WTC11 (cell line): ENCODE results near the gene PCNX4. TPM values are rescaled to one million over a fixed set of nuclear protein-coding genes. Genes with fewer than 3 reads are reported as not detected.

Source experiments
- ATAC-seq: fragments of 200-7000 bp; cut with Tn5 transposase; 2 replicates; pipeline ENCODE4 v1.10.0; 2021; ENCODE audit warnings: mild to moderate bottlenecking, moderate library complexity
- CTCF ChIA-PET: fragments of 300-600 bp; sonication (Branson Sonifier 250); formaldehyde crosslinking; loops from one replicate; lab custom pipeline; 2021; ENCODE audit warnings: antibody characterized with exemption; lab: Charles Lee
- POLR2A ChIA-PET: fragments of 350-600 bp; sonication (Branson Sonifier 250); formaldehyde crosslinking; loops from one replicate; lab custom pipeline; 2021; ENCODE audit warnings: antibody characterized with exemption; lab: Charles Lee
- DNase-seq: peaks from one replicate; pipeline ENCODE4 v3.0.0; 2021; ENCODE audit warnings: low spot score
- H3K27ac Mint-ChIP-seq: 2 replicates; pipeline ENCODE4 v1.8.0; 2021; ENCODE audit warnings: mixed read lengths
- H3K27me3 Mint-ChIP-seq: 2 replicates; pipeline ENCODE4 v1.8.0; 2021; ENCODE audit warnings: low read depth, mild to moderate bottlenecking, moderate library complexity, mixed read lengths
- H3K36me3 Mint-ChIP-seq: 2 replicates; pipeline ENCODE4 v1.8.0; 2021; ENCODE audit warnings: mixed read lengths
- H3K4me1 Mint-ChIP-seq: 2 replicates; pipeline ENCODE4 v1.8.0; 2022; ENCODE audit warnings: mixed read lengths
- H3K4me3 Mint-ChIP-seq: 2 replicates; pipeline ENCODE4 v1.8.0; 2021; ENCODE audit warnings: mild to moderate bottlenecking, moderate library complexity, mixed read lengths
- H3K9me3 Mint-ChIP-seq: 2 replicates; pipeline ENCODE4 v1.8.0; 2021; ENCODE audit warnings: mixed read lengths
- ATF1 ChIP-seq: sonication (generic); formaldehyde crosslinking; IDR thresholded peaks from 2 replicates; pipeline ENCODE4 v1.8.1; 2023; ENCODE audit warnings: mild to moderate bottlenecking, moderate library complexity, missing genetic modification reagents
- ELF4 ChIP-seq: sonication (generic); formaldehyde crosslinking; IDR thresholded peaks from 2 replicates; pipeline ENCODE4 v1.8.1; 2022; ENCODE audit warnings: low read depth, mild to moderate bottlenecking, moderate library complexity, missing genetic modification reagents
- EMX1 ChIP-seq: fragments of 250-450 bp; sonication (Bioruptor Pico); IDR thresholded peaks from 2 replicates; pipeline ENCODE4 v1.8.0; 2021; ENCODE audit warnings: mild to moderate bottlenecking
- GABPB1 ChIP-seq: sonication (generic); formaldehyde crosslinking; IDR thresholded peaks from 2 replicates; pipeline ENCODE4 v1.8.1; 2023; ENCODE audit warnings: mild to moderate bottlenecking, missing genetic modification reagents
- GTF2I ChIP-seq: fragments of 250-450 bp; sonication (Bioruptor Pico); conservative IDR thresholded peaks from 2 replicates; pipeline ENCODE4 v1.4.0; 2021; ENCODE audit warnings: mild to moderate bottlenecking
- NR1H2 ChIP-seq: sonication (generic); formaldehyde crosslinking; IDR thresholded peaks from 2 replicates; pipeline ENCODE4 v1.9.0; 2021; ENCODE audit warnings: mild to moderate bottlenecking, moderate library complexity, missing genetic modification reagents
- RELA ChIP-seq: sonication (generic); formaldehyde crosslinking; IDR thresholded peaks from 2 replicates; pipeline ENCODE4 v1.8.1; 2022; ENCODE audit warnings: missing genetic modification reagents, mild to moderate bottlenecking, borderline replicate concordance
- RORB ChIP-seq: fragments of 250-450 bp; sonication (Bioruptor Pico); IDR thresholded peaks from 2 replicates; pipeline ENCODE4 v1.9.0; 2021; ENCODE audit warnings: mild to moderate bottlenecking
- TCF7 ChIP-seq: sonication (generic); formaldehyde crosslinking; IDR thresholded peaks from 2 replicates; pipeline ENCODE4 v1.8.0; 2022; ENCODE audit warnings: mild to moderate bottlenecking, low read depth, missing genetic modification reagents, moderate library complexity
- TEAD1 ChIP-seq: sonication (generic); formaldehyde crosslinking; IDR thresholded peaks from 2 replicates; pipeline ENCODE4 v1.8.0; 2022; ENCODE audit warnings: mild to moderate bottlenecking, missing genetic modification reagents
- ZNF263 ChIP-seq: sonication (generic); formaldehyde crosslinking; IDR thresholded peaks from 2 replicates; pipeline ENCODE4 v1.8.1; 2022; ENCODE audit warnings: low read depth, mild to moderate bottlenecking, moderate library complexity, missing genetic modification reagents
- ZNF416 ChIP-seq: fragments of 250-450 bp; sonication (Bioruptor Pico); IDR thresholded peaks from 2 replicates; pipeline ENCODE4 v1.9.0; 2021; ENCODE audit warnings: mild to moderate bottlenecking, inconsistent platforms
- total RNA-seq: library from RNA; stranded (reverse); gene quantifications from 3 replicates; pipeline ENCODE4 v1.2.3, GENCODE V29; 2021
- TF ChIP-seq, protein P1 (sequence below): fragments of 200-600 bp; IDR thresholded peaks from 2 replicates; pipeline ENCODE4 v1.8.0; 2022; ENCODE audit warnings: antibody characterized with exemption
- TF ChIP-seq, protein P2 (sequence below): sonication (generic); formaldehyde crosslinking; IDR thresholded peaks from 2 replicates; pipeline ENCODE4 v1.8.0; 2022; ENCODE audit warnings: mild to moderate bottlenecking, missing genetic modification reagents
- TF ChIP-seq, protein P3 (sequence below): fragments of 250-450 bp; sonication (Bioruptor Pico); IDR thresholded peaks from 2 replicates; pipeline ENCODE4 v1.8.0; 2021; ENCODE audit warnings: mild to moderate bottlenecking
- TF ChIP-seq, protein P4 (sequence below): fragments of 250-450 bp; sonication (Bioruptor Pico); IDR thresholded peaks from 2 replicates; pipeline ENCODE4 v1.9.0; 2021; ENCODE audit warnings: moderate library complexity, mild to moderate bottlenecking, inconsistent platforms, borderline replicate concordance
- TF ChIP-seq, protein P5 (sequence below): sonication (generic); formaldehyde crosslinking; IDR thresholded peaks from 2 replicates; pipeline ENCODE4 v1.8.1; 2022; ENCODE audit warnings: low read depth, missing genetic modification reagents, borderline replicate concordance
- TF ChIP-seq, protein P6 (sequence below): sonication (generic); formaldehyde crosslinking; IDR thresholded peaks from 2 replicates; pipeline ENCODE4 v1.8.0; 2022; ENCODE audit warnings: mild to moderate bottlenecking, missing genetic modification reagents
- TF ChIP-seq, protein P7 (sequence below): fragments of 250-450 bp; sonication (Bioruptor Pico); IDR thresholded peaks from 2 replicates; pipeline ENCODE4 v1.9.0; 2021; ENCODE audit warnings: mild to moderate bottlenecking

Gene PCNX4
- total RNA-seq, 1 experiment from 2014 or later = 31.7 TPM

DNA sequence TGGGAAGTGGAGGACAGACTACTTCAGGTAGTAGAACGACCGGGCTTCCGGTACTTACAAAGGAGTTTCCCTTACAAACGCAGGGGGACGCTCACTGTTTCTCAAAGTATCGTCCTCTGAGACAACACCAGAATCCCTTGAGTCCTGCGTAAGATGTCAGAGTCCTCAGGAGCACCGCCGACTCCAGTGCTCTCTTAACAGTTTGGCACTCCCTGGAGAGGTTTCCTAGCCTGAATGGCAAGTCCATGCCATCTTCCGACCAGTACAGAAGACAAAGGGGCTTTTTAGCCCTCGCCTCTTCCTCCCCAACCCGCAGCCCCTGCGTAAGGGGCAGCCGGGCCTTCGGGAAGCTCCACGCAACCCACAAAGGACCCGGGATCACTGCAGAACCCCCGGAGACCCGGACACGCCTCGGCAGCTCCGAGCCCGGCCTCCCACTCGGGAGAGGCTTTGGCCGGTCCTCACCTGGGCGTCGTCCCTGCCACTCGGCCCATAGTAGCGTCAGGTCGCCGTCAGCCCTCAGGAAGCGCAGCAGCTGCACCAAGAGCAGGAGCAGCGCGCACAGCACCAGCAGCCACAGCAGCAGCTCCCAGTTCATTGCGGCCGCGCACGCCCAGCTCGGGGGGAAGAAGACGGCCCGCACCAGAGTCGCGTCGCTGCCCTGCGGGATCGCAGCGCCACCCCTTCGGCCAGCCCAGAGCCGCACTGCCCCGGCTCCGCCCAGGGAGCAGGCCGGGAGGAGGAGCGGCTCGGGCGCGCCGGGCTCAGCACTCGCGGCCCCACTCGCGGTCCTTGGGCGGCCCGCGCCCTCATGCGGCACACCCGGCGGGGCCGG, 73.2 kb downstream of the PCNX4 start, which contains the start of gene DHRS7 (continued):
- TF ChIP-seq, protein P1, sequence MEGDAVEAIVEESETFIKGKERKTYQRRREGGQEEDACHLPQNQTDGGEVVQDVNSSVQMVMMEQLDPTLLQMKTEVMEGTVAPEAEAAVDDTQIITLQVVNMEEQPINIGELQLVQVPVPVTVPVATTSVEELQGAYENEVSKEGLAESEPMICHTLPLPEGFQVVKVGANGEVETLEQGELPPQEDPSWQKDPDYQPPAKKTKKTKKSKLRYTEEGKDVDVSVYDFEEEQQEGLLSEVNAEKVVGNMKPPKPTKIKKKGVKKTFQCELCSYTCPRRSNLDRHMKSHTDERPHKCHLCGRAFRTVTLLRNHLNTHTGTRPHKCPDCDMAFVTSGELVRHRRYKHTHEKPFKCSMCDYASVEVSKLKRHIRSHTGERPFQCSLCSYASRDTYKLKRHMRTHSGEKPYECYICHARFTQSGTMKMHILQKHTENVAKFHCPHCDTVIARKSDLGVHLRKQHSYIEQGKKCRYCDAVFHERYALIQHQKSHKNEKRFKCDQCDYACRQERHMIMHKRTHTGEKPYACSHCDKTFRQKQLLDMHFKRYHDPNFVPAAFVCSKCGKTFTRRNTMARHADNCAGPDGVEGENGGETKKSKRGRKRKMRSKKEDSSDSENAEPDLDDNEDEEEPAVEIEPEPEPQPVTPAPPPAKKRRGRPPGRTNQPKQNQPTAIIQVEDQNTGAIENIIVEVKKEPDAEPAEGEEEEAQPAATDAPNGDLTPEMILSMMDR = no peak
- TF ChIP-seq GABPB1 (CRISPR knock-in tag) = no peak
- TF ChIP-seq GTF2I (CRISPR knock-in tag) = no peak
- TF ChIP-seq, protein P2, sequence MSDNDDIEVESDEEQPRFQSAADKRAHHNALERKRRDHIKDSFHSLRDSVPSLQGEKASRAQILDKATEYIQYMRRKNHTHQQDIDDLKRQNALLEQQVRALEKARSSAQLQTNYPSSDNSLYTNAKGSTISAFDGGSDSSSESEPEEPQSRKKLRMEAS (CRISPR knock-in tag) = peak; percentile 78; the same call in 1 of the 2 replicates
- TF ChIP-seq ATF1 = no peak
- TF ChIP-seq, protein P3, sequence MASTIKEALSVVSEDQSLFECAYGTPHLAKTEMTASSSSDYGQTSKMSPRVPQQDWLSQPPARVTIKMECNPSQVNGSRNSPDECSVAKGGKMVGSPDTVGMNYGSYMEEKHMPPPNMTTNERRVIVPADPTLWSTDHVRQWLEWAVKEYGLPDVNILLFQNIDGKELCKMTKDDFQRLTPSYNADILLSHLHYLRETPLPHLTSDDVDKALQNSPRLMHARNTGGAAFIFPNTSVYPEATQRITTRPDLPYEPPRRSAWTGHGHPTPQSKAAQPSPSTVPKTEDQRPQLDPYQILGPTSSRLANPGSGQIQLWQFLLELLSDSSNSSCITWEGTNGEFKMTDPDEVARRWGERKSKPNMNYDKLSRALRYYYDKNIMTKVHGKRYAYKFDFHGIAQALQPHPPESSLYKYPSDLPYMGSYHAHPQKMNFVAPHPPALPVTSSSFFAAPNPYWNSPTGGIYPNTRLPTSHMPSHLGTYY = no peak
- TF ChIP-seq TCF7 = no peak
- TF ChIP-seq, protein P4, sequence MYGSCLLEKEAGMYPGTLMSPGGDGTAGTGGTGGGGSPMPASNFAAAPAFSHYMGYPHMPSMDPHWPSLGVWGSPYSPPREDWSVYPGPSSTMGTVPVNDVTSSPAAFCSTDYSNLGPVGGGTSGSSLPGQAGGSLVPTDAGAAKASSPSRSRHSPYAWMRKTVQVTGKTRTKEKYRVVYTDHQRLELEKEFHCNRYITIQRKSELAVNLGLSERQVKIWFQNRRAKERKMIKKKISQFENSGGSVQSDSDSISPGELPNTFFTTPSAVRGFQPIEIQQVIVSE (CRISPR knock-in tag) = no peak
- TF ChIP-seq RELA (CRISPR knock-in tag) = 0 out of 2 replicates have a peak, but pooled peaks have one; percentile 45
- TF ChIP-seq, protein P5, sequence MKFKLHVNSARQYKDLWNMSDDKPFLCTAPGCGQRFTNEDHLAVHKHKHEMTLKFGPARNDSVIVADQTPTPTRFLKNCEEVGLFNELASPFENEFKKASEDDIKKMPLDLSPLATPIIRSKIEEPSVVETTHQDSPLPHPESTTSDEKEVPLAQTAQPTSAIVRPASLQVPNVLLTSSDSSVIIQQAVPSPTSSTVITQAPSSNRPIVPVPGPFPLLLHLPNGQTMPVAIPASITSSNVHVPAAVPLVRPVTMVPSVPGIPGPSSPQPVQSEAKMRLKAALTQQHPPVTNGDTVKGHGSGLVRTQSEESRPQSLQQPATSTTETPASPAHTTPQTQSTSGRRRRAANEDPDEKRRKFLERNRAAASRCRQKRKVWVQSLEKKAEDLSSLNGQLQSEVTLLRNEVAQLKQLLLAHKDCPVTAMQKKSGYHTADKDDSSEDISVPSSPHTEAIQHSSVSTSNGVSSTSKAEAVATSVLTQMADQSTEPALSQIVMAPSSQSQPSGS (CRISPR knock-in tag) = no peak
- TF ChIP-seq, protein P6, sequence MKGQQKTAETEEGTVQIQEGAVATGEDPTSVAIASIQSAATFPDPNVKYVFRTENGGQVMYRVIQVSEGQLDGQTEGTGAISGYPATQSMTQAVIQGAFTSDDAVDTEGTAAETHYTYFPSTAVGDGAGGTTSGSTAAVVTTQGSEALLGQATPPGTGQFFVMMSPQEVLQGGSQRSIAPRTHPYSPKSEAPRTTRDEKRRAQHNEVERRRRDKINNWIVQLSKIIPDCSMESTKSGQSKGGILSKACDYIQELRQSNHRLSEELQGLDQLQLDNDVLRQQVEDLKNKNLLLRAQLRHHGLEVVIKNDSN (CRISPR knock-in tag) = peak; percentile 43; the same call in 1 of the 2 replicates
- no peak; the same call in 1 of the 2 replicates for TF ChIP-seq TEAD1 (CRISPR knock-in tag)
- peak; percentile 83 for TF ChIP-seq ZNF263
- TF ChIP-seq NR1H2 (CRISPR knock-in tag) = no peak
- no peak for TF ChIP-seq RORB (CRISPR knock-in tag)
- no peak for TF ChIP-seq ELF4 (CRISPR knock-in tag)
- TF ChIP-seq, protein P7, sequence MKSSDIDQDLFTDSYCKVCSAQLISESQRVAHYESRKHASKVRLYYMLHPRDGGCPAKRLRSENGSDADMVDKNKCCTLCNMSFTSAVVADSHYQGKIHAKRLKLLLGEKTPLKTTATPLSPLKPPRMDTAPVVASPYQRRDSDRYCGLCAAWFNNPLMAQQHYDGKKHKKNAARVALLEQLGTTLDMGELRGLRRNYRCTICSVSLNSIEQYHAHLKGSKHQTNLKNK (CRISPR knock-in tag) = no peak
- no peak for TF ChIP-seq EMX1
- TF ChIP-seq ZNF416 (CRISPR knock-in tag) = 0 out of 2 replicates have a peak, but pooled peaks have one; percentile 29

DNA sequence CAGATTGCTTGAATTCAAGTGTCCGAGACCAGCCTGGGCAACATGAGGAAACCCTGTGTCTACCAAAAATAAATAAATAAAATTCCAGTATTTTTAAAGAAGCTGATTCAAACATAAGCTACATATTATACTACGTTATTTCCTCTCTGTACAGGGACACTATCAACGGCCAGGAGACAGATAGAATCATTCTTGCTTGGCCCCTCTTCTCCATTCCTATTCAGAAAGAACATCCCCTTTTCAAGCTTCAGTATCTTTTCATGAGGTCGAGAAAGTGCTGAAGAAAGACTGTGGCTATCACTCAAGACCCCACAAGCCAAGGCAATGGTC, 73.8 kb downstream of the PCNX4 start:
- H3K36me3 Mint-ChIP-seq = no peaks in the 10 kb centered on the region
- H3K4me3 Mint-ChIP-seq = peak overlapping the region; percentile 65
- H3K9me3 Mint-ChIP-seq = no peaks in the 10 kb centered on the region
- ChIA-PET CTCF (interaction anchor here (0.7 to 2.2 kb wide), 7 partner anchors 19 to 589 kb away, joined by 3 to 14 read pairs (median 3); partner anchors contain the start of genes CCDC175, PCNX4 and PPM1A), POLR2A (interaction anchor here (1.3 to 1.8 kb wide), 2 partner anchors 9 to 11 kb away, joined by 4 to 6 read pairs; no protein-coding TSS in a partner anchor)
- peaks cover 34% of the 10 kb centered on the region for H3K4me1 Mint-ChIP-seq
- no peak for TF ChIP-seq ATF1
- ATAC-seq = no peak
- H3K27me3 Mint-ChIP-seq = peaks cover 6% of the 10 kb centered on the region
- no peak overlapping the region for H3K27ac Mint-ChIP-seq
- DNase-seq = no peak
